ENCODE measurements around the gene APLP2. TPM values are rescaled to one million over a fixed set of nuclear protein-coding genes. Genes with fewer than 3 reads are reported as not detected.

The APLP2 gene
- total and polyA plus RNA-seq, 9 of the 15 experiments (the other 6 are each of a cell fraction or from before 2014, with no cell fraction given) = 17.4 to 164 (median 118) TPM

DNA sequence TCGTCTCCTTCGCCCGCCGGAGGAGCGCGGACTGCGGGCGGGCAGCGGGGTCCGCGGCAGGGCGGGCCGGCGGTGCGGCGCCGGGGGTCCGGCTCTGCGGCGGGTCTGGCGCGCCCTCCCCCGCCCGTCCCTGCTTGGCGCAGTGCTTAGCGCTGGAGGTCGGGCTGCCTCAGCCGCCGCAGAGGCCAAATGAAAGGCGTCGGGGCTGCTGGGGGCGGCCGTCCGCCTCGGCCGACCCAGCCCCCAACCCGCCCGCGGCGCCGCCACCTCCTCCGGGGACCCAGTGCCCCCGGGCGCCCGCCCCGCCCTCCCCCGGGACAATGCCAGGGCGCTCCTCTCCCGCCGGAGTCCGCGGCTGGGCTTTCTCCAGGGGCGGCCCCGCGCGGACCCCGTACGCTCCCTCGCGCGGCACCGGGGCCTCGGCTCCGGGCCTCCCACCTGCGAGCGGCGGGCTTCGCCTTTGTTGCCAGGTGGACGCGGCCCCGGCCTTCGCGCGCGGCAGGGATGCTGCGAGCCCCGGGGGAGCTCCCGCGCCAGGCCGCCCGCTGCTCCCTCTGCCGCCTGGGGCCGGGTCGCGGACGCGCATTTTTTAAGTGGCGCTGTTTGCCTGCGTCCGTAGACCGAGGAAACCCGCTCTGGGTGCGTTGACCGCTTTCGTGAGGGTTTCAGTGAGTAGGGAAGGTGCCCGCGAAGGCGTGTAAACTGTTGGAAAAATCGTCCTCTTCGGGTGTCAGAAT, 583 bp downstream of the APLP2 start (continued):
- TF ChIP-seq, protein P1, sequence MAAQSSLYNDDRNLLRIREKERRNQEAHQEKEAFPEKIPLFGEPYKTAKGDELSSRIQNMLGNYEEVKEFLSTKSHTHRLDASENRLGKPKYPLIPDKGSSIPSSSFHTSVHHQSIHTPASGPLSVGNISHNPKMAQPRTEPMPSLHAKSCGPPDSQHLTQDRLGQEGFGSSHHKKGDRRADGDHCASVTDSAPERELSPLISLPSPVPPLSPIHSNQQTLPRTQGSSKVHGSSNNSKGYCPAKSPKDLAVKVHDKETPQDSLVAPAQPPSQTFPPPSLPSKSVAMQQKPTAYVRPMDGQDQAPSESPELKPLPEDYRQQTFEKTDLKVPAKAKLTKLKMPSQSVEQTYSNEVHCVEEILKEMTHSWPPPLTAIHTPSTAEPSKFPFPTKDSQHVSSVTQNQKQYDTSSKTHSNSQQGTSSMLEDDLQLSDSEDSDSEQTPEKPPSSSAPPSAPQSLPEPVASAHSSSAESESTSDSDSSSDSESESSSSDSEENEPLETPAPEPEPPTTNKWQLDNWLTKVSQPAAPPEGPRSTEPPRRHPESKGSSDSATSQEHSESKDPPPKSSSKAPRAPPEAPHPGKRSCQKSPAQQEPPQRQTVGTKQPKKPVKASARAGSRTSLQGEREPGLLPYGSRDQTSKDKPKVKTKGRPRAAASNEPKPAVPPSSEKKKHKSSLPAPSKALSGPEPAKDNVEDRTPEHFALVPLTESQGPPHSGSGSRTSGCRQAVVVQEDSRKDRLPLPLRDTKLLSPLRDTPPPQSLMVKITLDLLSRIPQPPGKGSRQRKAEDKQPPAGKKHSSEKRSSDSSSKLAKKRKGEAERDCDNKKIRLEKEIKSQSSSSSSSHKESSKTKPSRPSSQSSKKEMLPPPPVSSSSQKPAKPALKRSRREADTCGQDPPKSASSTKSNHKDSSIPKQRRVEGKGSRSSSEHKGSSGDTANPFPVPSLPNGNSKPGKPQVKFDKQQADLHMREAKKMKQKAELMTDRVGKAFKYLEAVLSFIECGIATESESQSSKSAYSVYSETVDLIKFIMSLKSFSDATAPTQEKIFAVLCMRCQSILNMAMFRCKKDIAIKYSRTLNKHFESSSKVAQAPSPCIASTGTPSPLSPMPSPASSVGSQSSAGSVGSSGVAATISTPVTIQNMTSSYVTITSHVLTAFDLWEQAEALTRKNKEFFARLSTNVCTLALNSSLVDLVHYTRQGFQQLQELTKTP (IDR thresholded peaks at IDR 0.05; ENCODE audit: low read depth in 1 of 2, partially characterized antibody in 2 of 2) = no peak
- TF ChIP-seq RBFOX2 (IDR thresholded peaks at IDR 0.05; ENCODE audit: low read depth, low read length) (peak; percentile 68), RBM25 (IDR thresholded peaks at IDR 0.05; ENCODE audit: low read depth, low read length, severe bottlenecking) (peak; percentile 5), POLR2G (IDR thresholded peaks at IDR 0.05; ENCODE audit: low read depth, low read length) (peak; percentile 65)

DNA sequence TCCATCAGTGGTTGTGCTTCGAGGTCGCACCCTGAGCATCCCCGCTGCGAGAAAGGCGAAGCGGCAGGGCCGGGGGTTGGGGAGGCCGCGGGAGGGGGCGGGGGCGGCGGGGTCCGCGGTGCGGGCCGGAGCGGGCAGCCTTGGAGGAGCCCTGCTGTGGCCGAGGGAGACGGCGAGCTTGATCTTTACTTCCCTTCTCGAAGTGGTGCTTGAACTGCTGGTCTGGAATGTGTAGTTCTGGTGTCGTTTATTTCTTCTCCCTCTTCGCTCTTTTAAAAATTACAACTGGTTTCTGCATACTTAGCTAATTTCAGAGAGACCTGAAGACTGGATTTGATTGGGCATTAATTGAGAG, 1.1 kb downstream of the APLP2 start:
- Histone ChIP-seq H3K9me1 (ENCODE audit: control insufficient read depth, insufficient read depth, low read length) (no peaks in the 10 kb centered on the region), H3K9me3 (replicated peaks; ENCODE audit: control insufficient read depth, insufficient read depth, low read depth, low read length) (no peaks in the 10 kb centered on the region), H3K4me3 (peak overlapping the region; percentile 78), H3K9ac (ENCODE audit: insufficient read depth in 1 of 2, low read depth in 2 of 2, low read length in 2 of 2) (peak overlapping the region; percentile 65 to 97), H3K4me1 (replicated peaks in 1 of 2; ENCODE audit: control insufficient read depth in 2 of 2, insufficient read depth in 2 of 2, low read length in 2 of 2) (peaks cover 11 to 21% of the 10 kb centered on the region in 2 experiments; a peak in 4 of 5 replicates), H3K36me3 (ENCODE audit: control insufficient read depth, insufficient read depth, low read length) (peaks cover 3% of the 10 kb centered on the region; the same call in 1 of the 3 replicates), H3K4me2 (ENCODE audit: insufficient read depth, low read length) (peak overlapping the region; percentile 77), H3K79me2 (ENCODE audit: control insufficient read depth, insufficient read depth, low read length) (peaks cover 60% of the 10 kb centered on the region), H3K27ac (ENCODE audit: extremely low read depth, low read depth, low read length) (peak overlapping the region; percentile 90), H2AFZ (ENCODE audit: low read depth, low read length) (peak overlapping the region; percentile 58; the same call in 1 of the 2 replicates), H4K20me1 (replicated peaks; ENCODE audit: control insufficient read depth, insufficient read depth, low read length) (peaks cover 11% of the 10 kb centered on the region), H3K27me3 (ENCODE audit: control insufficient read depth in 2 of 2, insufficient read depth in 2 of 2, low read length in 2 of 2) (no peaks in the 10 kb centered on the region)
- POLR2A ChIA-PET = interaction anchor here (0.6 to 3.2 kb wide), 20 partner anchors 10 to 149 kb away, joined by 3 to 35 read pairs (median 5); partner anchors contain the start of gene PRDM10
- CTCF ChIA-PET (ENCODE audit: low intra/inter-chr PET ratio) = interaction anchor here (0.6 kb wide), 1 partner anchor 92 kb away, joined by 3 read pairs; no protein-coding TSS in a partner anchor
- in situ Hi-C loops (cut with MboI) (no loop called here), intact Hi-C loops (cut with micrococcal nuclease) (no loop called here)
- 0% methylated on average over 17 of the region's 23 CpGs for WGBS (ENCODE audit: insufficient coverage, low coverage, missing lambda C conversion rate)
- FAIRE-seq = no peak
- peak; percentile 36 for ATAC-seq
- no TSS peak for BruUV-seq (replicated peaks)
- peak in 1 of 4 experiments; percentile 50 for DNase-seq (ENCODE audit: extremely low read depth in 1 of 4, low spot score in 3 of 4)
- TF ChIP-seq SPI1 (IDR thresholded peaks at IDR 0.05; ENCODE audit: borderline replicate concordance, low read depth, low read length) (peak; percentile 50; the same call in 1 of the 2 replicates), SOX6 (IDR thresholded peaks at IDR 0.05) (no peak), RBM39 (optimal IDR thresholded peaks at IDR 0.05; ENCODE audit: low read depth, low read length) (no peak), CHD1 (IDR thresholded peaks at IDR 0.05; ENCODE audit: low read length) (no peak), MYNN (IDR thresholded peaks at IDR 0.05) (no peak), MYNN (CRISPR knock-in tag; IDR thresholded peaks at IDR 0.05) (no peak), CEBPG (CRISPR knock-in tag; IDR thresholded peaks at IDR 0.05) (no peak), CEBPG (tag; conservative IDR thresholded peaks at IDR 0.05 in 1 of 2, IDR thresholded peaks at IDR 0.05 in 1 of 2) (no peak)
- TF ChIP-seq, protein P2, sequence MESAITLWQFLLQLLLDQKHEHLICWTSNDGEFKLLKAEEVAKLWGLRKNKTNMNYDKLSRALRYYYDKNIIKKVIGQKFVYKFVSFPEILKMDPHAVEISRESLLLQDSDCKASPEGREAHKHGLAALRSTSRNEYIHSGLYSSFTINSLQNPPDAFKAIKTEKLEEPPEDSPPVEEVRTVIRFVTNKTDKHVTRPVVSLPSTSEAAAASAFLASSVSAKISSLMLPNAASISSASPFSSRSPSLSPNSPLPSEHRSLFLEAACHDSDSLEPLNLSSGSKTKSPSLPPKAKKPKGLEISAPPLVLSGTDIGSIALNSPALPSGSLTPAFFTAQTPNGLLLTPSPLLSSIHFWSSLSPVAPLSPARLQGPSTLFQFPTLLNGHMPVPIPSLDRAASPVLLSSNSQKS (CRISPR knock-in tag; IDR thresholded peaks at IDR 0.05) = no peak
